HG03039 (cell line): ENCODE measurements around the gene CLDN16.

Experiments
- ATAC-seq: cut with Tn5 transposase; IDR thresholded peaks from one replicate; pipeline ENCODE4 v1.9.1; 2021; ENCODE audit warnings: mild to moderate bottlenecking, moderate library complexity; ENCODE audit not compliant: unreplicated experiment

The CLDN16 gene

DNA sequence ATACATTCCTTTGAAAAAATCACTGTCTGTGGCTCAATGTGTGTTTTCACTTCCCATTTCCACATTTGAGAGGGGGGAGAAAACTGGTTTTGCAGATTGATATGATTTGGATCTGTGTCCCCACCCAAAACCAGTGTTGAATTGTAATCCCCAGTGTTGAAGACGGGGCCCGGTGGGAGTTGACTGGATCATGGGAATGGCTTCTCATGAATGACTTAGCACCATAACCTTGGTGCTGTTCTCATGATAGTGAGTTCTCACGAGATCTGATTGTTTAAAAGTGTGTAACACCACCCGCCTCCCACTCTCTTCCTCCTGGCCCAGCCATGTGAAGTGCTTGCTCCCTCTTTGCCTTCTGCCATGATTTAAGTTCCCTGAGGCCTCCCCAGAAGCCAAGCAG lies 45.7 kb downstream of the CLDN16 start:
- ATAC-seq: no peak

DNA sequence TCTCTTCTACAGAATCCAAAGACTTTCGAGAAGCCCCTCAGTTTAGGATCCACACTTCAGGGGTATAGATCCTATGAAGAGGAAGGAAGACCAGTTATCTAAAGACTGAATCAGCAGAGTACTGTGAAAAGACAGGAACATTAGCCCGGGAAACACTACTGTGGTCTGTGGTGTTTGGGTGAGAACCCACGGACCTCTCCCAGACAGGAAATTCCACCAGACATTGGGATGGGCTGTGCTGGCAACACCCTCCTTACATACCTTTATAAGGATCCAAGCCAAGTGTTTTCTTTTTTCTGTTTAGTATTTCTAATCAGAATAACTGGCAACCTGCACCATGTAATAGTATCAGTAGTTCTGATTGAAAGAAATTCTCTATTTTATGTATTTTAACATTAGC lies 47.7 kb downstream of the CLDN16 start:
- ATAC-seq: no peak

DNA sequence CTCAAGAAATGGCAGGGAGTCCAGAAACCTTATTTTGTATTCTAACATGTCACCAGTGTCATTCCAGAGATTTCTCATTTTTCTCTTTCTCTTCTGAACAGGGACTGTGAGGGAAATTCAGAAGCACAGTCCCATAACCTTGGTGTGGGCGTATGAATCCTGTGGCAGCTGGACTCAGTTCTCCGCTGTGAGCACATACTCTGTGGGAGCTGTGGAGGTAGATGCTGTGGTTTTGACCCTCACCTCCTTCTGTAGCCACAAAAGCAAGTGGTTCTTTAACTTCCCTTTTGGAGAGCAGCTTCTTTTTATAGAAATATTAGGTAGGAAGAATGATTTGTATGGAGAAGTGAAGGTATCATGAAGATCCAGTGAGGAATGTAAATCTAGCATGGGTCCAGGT lies 48.4 kb downstream of the CLDN16 start:
- no peak for ATAC-seq

DNA sequence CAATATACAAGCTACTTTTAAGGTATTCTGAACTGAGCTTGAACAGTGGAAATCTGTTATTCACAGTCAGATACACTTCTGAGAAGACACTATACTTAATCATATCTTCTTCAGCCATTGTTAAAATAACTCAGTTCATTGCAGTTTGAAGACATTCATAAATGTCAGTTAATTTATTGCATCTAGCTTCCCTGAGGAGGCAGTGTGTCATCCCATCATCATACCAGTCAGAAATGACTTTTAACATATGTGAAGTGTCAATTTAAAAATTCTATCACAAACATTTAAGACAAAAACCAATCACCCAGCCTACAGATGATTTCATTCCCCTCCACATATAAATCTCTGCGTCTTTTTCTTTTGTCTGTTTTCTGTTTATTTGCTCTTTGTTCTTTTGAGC lies 54.3 kb downstream of the CLDN16 start:
- ATAC-seq: no peak

DNA sequence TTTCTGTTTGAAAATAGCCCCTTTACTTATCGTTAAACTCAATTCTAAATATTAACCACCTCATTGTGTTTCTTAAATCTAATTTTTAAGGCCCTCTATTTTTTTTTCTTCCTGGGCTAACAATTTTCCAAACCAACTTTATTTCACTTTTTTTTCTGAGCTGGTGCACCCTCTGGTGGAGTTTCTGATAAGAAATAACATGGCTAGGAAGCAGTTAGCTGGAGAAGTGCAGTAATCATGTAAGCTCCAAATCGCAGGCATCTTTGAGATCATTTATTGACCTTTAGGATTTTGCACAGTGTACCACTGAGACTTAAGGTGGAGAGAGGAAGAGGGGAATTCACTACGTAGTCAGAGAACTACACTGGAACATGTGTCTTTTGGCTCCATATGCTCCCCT lies 55.3 kb downstream of the CLDN16 start:
- no peak for ATAC-seq

DNA sequence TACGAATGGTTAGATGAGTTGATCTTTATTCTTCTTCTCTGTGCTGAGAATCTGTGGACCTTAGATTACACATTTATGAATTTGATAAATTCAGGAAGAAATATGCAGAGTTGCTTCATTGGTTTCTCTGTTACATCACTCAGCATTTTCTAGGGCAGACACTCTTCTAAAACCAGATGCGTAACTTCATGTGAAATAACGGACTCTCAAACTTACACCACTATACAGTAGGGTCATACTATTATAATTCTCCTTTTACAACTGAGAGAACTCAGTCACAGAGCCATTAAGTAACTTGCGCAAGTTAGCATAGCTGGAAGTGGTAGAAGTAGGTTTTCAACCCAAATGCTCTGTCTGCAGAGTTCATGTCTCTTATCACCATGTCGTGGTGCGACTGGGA lies 56.0 kb downstream of the CLDN16 start:
- no peak for ATAC-seq

DNA sequence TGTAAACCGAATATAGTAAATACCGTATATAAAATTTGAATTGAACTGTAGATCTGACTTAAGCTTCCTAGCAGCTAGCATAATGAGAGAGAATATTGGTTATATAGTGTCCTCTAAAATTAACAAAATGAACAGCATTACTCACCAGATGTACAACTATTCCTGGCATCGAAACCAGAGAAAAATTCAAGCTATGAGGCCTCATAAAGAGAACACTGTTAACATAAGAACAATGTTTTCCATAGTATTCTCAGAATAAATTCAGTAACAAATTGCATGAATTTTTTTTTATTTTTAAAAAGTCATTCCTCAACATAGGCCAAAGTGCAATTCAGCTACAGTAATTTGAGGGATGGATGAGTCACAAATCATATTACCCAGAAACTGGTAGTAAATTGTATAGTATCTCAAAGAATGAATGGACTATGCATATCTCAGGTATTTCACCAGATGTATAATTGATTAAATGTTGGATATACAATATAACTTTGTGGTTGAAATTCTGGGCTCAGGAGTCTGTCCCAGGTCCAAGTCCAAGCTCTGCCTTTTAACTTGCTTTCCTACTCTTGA lies 56.7 kb downstream of the CLDN16 start:
- ATAC-seq: no peak

DNA sequence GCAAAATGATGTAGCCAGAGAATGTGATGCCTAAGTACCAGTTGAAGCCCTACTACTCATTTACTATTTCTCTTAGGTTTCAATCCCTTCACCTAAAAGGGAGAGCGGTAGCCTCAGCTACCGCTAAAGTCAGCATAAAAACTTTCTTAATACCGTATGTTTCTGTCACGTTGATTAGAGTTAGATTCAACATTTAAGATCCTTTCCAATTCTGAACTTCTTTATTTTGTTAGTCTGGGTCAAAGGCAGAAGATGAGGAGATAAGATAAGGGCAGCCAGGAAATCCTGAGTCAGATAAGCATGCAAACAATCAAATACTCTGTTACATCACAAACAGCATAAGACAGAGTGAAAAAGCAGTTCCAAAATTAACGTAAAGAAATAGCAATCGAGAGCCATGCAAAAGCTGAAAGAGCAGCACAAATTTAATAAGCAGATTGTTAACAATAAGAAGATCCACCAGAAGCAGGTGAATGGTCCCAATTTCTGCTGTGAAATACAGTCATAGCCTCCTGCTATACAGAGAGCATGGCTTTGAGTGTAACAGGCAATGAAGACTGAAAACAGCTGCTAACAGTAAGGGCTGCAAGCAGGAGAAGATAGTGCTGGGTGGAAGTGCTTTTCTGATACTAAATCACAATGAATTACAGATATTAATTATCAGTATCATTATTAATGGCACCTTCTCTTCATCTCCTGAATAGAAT lies 58.8 kb downstream of the CLDN16 start:
- no peak for ATAC-seq

DNA sequence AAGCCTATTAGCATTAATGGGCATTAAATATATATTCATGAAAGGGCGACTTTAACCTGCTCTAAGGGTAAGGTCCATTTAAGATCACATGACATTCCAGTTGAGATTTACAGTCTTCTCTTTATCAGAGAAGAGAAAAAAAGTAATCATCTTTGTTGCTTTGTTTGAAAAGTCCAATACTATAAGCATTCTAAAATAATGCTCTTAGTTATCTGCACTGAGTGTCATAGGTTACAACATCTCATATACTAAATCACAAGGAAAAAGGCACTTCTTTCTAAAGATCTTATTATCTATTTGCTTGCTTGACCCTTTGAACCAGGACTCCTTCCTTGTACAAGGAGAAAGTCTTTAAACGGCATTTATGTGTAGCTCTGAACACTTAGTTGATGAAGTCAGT lies 60.3 kb downstream of the CLDN16 start:
- no peak for ATAC-seq

DNA sequence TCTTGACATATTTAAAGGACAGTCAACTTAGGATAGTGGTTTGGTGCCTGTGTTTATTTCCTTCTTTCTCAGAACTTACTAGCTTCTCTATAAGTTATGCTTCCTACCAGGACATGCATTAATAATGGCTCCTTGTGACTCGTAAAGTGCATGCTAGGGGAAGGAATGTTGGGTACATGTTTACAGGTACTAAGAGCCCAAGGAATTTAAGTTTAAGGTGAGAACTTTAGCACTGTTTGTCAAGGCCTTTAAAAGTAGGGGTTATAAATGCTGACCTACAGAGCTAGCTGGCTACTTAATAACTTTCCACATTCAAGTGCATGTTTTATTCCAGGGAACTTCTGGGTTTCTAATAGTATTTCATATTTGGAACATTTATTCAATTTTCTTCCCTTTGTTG lies 61.8 kb downstream of the CLDN16 start, which contains the start of gene TMEM207:
TSS of gene TMEM207 (minus strand) at position 101 of the 400 bp plus-strand sequence. CDS start at position 9, 92 bp downstream.
- ATAC-seq: no peak

DNA sequence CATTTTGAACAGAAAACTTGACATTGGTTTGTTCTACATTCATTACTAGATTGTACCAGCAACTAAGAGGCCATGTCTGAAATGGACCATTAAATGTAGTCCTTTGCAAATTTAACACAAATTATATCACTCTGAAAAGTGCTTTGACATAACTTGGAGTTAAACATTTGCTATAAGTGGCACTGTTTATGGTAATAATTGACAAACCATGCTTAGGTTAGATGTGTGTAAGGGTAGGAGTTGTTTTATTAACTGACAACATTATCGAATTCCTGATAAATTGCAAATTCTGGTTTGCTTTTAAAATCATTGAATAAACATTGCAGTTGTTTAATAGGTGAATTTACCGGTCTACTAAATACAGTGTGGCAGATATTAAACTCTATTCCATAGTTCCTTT lies 67.9 kb downstream of the CLDN16 start:
- ATAC-seq: no peak

DNA sequence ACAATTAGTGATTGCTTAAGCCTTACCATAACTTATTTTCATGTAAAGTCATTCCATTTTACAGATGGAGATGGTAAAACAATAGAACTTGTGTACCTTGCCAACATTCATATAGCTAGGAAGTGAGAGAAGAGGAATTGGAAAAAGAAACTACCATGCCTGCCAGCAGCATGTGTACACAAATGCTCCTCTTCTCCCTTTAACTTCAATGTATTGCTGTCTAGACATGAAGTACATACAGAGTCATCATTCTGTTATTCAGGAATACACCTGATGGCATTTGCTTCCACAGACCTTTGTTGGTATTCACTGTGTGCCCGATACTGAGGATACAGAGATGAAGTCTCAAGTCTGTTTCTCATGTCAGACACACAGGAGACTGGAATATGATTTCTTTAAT lies 68.8 kb downstream of the CLDN16 start:
- ATAC-seq: no peak

DNA sequence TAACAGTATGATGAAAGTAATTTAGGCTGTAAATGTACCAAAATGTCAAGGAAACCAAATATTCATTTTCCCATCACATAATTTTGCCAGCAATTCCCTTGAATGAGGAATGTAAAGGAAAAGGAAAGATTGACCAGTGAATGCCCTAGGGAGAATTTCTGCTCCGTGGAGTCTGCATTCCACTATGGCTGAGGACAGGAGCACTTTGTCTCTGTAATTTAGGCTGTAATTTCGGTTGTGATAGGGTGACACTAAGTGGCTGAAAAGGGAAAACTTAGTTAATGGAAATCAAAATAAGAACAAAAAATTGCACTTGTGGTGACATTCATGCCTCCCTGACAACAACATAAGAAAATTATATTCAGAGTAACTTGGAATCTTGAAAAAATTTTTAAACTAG lies 70.1 kb downstream of the CLDN16 start:
- no peak for ATAC-seq
